GM19452 (cell line): ENCODE data around the gene GALK2.
"Not testable (repeated sequence)": the region's sequence is repeated elsewhere in the genome, so short reads cannot be mapped to it uniquely, and the experiment has no call there.

Source experiments
- ATAC-seq: cut with Tn5 transposase; IDR thresholded peaks from one replicate; pipeline ENCODE4 v1.9.1; 2021; ENCODE audit not compliant: unreplicated experiment

The GALK2 gene

DNA sequence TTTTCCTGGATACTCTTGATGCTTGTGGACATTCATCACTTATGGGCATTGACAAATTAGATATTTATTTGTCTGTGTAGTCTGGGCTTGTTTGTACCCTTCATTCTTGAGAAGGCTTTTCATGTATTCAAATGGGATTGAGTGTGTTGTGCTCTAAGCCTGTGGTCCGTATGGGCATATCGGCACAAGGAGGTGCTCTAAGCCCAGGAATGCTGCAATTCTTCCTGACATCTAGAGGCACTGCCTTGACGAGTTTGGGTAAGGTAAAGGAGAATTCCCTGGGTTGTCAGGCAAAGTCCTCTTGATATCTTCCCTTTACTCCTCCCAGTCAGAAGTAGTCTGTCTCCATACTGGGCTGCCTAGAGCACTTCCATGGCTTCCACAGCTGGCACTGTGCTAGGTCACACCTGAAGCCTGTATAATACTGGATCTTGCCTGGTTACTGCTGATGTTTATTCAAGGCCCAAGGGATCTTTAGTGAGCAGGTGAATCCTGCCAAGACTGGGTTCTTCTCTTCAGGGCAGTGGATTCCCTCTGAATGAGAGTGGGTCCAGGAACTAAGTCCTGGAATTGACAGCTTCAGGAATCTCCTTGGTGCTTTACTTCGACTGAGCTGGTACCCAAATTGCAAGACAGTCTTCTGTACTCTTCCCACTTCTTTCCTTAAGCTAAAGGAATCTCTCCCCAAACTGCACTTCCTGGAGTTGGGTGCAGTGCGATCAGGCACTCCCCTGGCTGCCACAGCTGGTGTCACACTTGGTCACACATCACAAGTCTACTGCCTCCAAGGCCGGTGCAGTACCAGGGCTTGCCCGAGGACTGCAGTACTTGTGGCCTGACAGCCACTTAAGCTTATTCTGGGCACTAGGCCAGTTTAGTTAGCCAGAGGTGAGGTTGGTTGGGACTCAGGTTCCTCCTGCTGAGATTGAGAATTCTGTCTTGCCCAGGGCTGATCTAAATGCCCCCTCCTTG, 46.0 kb downstream of the GALK2 start:
- peak; percentile 100 for ATAC-seq

DNA sequence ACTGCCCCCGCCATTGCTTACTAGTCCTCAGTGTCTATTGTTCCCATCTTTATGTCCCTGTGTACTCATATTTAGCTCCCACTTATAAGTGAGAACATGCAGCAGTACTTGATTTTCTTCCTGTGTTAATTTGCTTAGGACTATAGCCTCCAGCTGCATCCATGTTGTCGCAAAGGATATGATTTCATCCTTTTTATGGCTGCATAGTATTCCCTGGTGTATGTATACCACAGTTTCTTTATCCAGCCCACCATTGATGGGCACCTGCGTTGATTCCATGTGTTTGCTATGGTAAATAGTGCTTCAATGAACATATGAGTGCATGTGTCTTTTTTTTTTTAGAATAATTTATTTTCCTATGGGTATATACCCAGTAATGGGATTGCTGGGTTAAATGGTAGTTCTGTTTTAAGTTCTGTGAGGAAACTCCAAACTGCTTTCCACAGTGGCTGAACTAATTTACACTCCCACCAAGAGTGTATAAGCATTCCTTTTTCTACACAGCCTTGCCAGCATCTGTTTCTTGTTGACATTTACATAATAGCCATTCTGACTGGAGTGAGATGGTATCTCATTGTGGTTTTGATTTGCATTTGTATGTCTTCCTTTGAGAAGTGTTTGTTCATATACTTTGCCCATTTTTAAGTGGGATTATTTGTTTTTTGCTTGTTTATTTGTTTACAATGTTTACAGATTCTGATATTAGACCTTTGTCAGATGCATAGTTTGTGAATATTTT, 53.7 kb downstream of the GALK2 start:
- no peak for ATAC-seq

DNA sequence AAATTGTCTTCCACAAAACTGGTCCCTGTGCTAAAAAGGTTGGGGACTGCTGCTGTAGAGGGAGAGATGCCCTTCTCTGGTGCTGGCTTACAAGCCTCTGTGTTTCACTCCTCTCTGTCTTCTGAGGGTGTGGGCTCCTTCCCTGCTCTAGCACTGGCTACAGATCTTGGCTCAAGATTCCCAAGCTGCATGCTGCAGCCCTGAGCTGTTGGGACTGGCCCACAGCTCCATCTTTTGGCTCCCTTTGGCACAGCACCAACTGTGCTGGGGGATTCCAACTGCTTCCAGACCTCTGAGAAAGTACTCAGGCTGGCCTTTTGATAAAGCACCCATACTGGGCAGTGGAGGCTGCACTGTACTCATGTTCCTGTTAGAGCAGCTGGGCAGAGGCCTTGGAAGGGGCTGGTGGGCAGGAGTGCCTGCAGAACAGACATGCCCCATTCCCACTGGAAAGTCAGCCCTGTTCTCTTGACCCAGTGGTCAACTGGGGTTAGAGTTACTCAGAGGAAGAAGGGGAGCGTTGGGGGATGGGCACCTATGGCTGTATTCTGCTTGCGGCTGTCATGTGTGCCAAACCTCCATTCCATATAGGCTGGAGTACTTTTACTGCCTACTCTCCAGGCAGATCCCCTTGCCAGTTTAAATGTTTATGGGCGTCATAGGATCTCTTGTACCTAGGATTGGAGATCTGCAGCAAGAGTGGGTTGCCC, 55.7 kb downstream of the GALK2 start:
- no peak for ATAC-seq

- no peak for ATAC-seq
Measured at GRCh38 chr15:49227602-49228001, 57.6 kb downstream of the GALK2 start.

GRCh38 chr15:49229922-49230321, 59.9 kb downstream of the GALK2 start:
- no peak for ATAC-seq

- no peak for ATAC-seq
Measured at GRCh38 chr15:49232236-49232806, 62.3 kb downstream of the GALK2 start.

GRCh38 chr15:49235446-49236124, 65.5 kb downstream of the GALK2 start:
- peak; percentile 89 for ATAC-seq

GRCh38 chr15:49236869-49237268, 66.8 kb downstream of the GALK2 start:
- ATAC-seq: no peak

- no peak for ATAC-seq
Measured at GRCh38 chr15:49238342-49238741, 68.3 kb downstream of the GALK2 start.

GRCh38 chr15:49239105-49239504, 69.1 kb downstream of the GALK2 start:
- no peak for ATAC-seq

DNA sequence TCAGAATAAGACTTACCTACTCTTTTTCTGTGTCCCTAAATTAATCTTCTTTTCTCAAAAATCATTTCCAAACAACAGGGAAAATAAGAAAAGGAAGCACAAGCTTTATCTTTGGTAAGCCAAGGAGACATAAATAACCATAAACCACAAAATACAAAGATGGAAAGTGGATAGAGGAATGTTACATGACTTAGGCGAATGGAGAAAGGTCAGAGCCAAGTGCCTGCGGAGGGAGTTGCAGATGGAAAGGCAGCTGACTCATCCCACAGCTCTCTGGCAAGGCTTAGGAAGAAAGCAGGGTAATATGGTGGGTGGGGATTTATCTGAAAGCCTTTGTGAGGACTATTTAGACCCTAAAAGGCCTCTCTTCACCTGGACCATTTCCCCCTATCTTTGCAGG, 72.8 kb downstream of the GALK2 start:
- no peak for ATAC-seq

- no peak for ATAC-seq
Measured at GRCh38 chr15:49247556-49248110, 77.6 kb downstream of the GALK2 start.

DNA sequence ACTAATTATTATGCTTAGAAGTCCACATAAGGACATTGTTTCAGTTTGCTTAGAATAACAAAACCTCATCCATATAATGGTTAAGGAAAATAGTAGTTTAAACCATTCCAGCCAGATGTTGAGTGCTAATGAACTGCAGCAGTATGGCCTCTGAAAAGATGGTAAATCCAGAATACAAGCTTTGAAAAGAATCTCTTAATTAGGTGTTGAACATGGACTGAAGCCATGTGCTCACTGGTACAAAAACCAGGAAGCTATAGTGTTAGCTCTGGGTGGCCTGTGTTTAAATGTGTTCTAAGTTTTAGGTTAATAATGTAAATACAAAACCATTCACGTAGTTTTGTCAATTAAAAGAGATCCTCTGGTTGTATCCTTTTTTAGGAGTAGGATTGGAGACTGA, 78.2 kb downstream of the GALK2 start:
- ATAC-seq: no peak

- ATAC-seq: no peak
Measured at GRCh38 chr15:49255966-49256759, 86.1 kb downstream of the GALK2 start.

GRCh38 chr15:49265117-49265516, 95.1 kb downstream of the GALK2 start:
- ATAC-seq: not testable (repeated sequence)

- no peak for ATAC-seq
Measured at GRCh38 chr15:49265911-49266310, 95.9 kb downstream of the GALK2 start.

- ATAC-seq: no peak
Measured at GRCh38 chr15:49270541-49271421, 100.7 kb downstream of the GALK2 start.

GRCh38 chr15:49273734-49274318, 103.8 kb downstream of the GALK2 start:
- ATAC-seq: no peak
